Iris pigment epithelial cell (primary cell): Measurements from ENCODE around the gene PRG3.

Experiments
- DNase-seq: peaks from one replicate; pipeline ENCODE4 v3.0.0-alpha.2; 2011; ENCODE audit warnings: low read depth

PRG3 gene

GRCh38 chr11:57380975-57381374 lies at the start of gene PRG3:
PRG3 (minus strand) TSS chr11:57381150; CDS start chr11:57380708, 442 bp downstream.
- no peak for DNase-seq

- DNase-seq = no peak
These were observed 49.0 kb upstream of the PRG3 start for GRCh38 chr11:57429946-57430345.

- no peak for DNase-seq
These were observed 47.7 kb upstream of the PRG3 start for GRCh38 chr11:57428643-57429042.

GRCh38 chr11:57427727-57428082 lies 46.8 kb upstream of the PRG3 start:
- DNase-seq = no peak

- DNase-seq = peak; percentile 66
These were observed 46.2 kb upstream of the PRG3 start, which contains the start of gene SLC43A3 for GRCh38 chr11:57426929-57427726. SLC43A3 (minus strand) TSS chr11:57427121; CDS start chr11:57426172, 949 bp downstream.

- peak; percentile 23 for DNase-seq
These were observed 45.5 kb upstream of the PRG3 start for GRCh38 chr11:57426439-57426928.

- peak; percentile 37 for DNase-seq
These were observed 44.9 kb upstream of the PRG3 start for GRCh38 chr11:57425565-57426438.

GRCh38 chr11:57424792-57425564 lies 44.0 kb upstream of the PRG3 start:
- peak; percentile 96 for DNase-seq

GRCh38 chr11:57424137-57424791 lies 43.3 kb upstream of the PRG3 start:
- no peak for DNase-seq

- DNase-seq = no peak
These were observed 41.7 kb upstream of the PRG3 start for GRCh38 chr11:57422669-57423068.

GRCh38 chr11:57421805-57422204 lies 40.9 kb upstream of the PRG3 start:
- no peak for DNase-seq

GRCh38 chr11:57421066-57421465 lies 40.1 kb upstream of the PRG3 start:
- DNase-seq = no peak

GRCh38 chr11:57419146-57419545 lies 38.2 kb upstream of the PRG3 start:
- no peak for DNase-seq

- DNase-seq = no peak
These were observed 37.2 kb upstream of the PRG3 start for GRCh38 chr11:57418131-57418530.

- DNase-seq = peak; percentile 81
These were observed 36.1 kb upstream of the PRG3 start for GRCh38 chr11:57417056-57417455.

- no peak for DNase-seq
These were observed 35.5 kb upstream of the PRG3 start for GRCh38 chr11:57416436-57416835.

- DNase-seq = no peak
These were observed 33.8 kb upstream of the PRG3 start for GRCh38 chr11:57414612-57415212.

- DNase-seq = no peak
These were observed 32.7 kb upstream of the PRG3 start for GRCh38 chr11:57413681-57414080.

- DNase-seq = peak; percentile 95
These were observed 29.3 kb upstream of the PRG3 start for GRCh38 chr11:57410287-57410686.

- no peak for DNase-seq
These were observed 28.6 kb upstream of the PRG3 start for GRCh38 chr11:57409321-57410100.
